OCI-LY1 (cell line): ENCODE results near the gene HLTF.

Experiments used
- EZH2 ChIP-seq: fragments of 200-600 bp; sonication (generic), shearing (Covaris generic); IDR thresholded peaks from 2 replicates; pipeline ENCODE4 v1.8.0; 2017; ENCODE audit warnings: borderline replicate concordance, mixed run types, mild to moderate bottlenecking, antibody characterized with exemption, low read length, moderate library complexity, mixed read lengths
- TF ChIP-seq, protein P1 (sequence below): fragments of 200-600 bp; sonication (generic), shearing (Covaris generic); IDR thresholded peaks from 2 replicates; pipeline ENCODE4 v1.5.1; 2017; ENCODE audit warnings: mild to moderate bottlenecking, antibody characterized with exemption, low read length, moderate library complexity, mixed read lengths

DNA sequence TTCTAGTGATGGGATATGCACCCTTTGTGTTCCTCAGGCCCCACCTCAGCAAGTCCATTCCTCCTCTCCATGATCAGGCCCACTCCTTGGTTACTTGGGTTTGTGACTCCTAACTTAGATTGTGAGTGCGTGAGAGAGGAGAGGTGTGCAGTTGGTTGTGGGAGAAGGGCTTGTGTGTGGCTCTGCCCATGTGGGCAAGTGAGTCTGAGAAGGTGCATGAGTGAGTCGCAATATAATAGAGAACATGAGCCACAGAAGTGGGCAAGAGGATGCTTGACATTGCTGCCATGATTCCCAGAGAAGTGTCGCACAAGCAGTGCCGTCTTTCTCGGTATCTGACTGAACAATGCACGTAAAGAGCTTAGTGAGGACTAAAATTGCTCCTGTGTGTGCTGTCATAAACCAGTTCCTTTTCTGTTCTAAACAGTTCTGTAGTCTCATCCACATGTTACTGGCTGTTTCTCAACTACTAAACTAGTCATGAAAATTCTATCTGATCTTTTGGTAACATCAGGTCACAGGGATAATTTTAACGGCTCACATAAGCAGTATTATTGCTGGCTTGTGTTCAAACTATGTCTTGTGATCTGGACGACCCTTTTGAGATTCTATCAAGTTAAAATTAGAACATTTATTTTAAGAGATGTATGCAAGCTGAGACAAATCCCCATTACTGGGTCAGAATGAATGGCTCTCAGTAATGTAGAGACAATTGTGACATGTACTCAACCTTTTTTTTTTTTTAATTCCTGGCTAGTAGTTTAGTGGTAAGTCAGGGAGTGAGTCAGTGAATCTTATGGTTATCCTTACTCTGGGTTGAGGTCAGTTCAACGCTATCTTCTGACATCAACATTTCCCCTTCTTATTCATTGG, 69.4 kb downstream of the HLTF start:
- TF ChIP-seq, protein P1, sequence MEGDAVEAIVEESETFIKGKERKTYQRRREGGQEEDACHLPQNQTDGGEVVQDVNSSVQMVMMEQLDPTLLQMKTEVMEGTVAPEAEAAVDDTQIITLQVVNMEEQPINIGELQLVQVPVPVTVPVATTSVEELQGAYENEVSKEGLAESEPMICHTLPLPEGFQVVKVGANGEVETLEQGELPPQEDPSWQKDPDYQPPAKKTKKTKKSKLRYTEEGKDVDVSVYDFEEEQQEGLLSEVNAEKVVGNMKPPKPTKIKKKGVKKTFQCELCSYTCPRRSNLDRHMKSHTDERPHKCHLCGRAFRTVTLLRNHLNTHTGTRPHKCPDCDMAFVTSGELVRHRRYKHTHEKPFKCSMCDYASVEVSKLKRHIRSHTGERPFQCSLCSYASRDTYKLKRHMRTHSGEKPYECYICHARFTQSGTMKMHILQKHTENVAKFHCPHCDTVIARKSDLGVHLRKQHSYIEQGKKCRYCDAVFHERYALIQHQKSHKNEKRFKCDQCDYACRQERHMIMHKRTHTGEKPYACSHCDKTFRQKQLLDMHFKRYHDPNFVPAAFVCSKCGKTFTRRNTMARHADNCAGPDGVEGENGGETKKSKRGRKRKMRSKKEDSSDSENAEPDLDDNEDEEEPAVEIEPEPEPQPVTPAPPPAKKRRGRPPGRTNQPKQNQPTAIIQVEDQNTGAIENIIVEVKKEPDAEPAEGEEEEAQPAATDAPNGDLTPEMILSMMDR, result no peak
- TF ChIP-seq EZH2, result no peak
